H1 (cell line): ENCODE data around the gene TUBGCP6.

Experiments used
- BCL11A ChIP-seq, 2 experiments: IDR thresholded peaks; one replicate each; pipeline ENCODE4 v1.6.1; 2011; ENCODE audit warnings: low read depth in 2 of 2, low read length in 2 of 2, mild to moderate bottlenecking in 2 of 2
- CTBP2 ChIP-seq: IDR thresholded peaks from 2 replicates; pipeline ENCODE4 v1.7.0; 2011; ENCODE audit warnings: borderline replicate concordance, mild to moderate bottlenecking, moderate library complexity, mixed read lengths, low read length; ENCODE audit not compliant: insufficient read depth, insufficient read length
- EP300 ChIP-seq, 2 experiments: IDR thresholded peaks; 1 replicate in 1 of 2; 2 replicates in 1 of 2; pipeline ENCODE4 v1.6.1; 2011 to 2012; ENCODE audit warnings: low read depth in 2 of 2, low read length in 2 of 2, mild to moderate bottlenecking in 2 of 2, borderline replicate concordance in 1 of 2, inconsistent platforms in 1 of 2, moderate library complexity in 1 of 2
- EZH2 ChIP-seq: fragments of 200-600 bp; sonication (generic); IDR thresholded peaks from 2 replicates; pipeline ENCODE4 v1.7.1; 2012; ENCODE audit warnings: low read depth, mild to moderate bottlenecking, moderate library complexity, low read length, inconsistent platforms; ENCODE audit not compliant: severe bottlenecking
- FOSL1 ChIP-seq: IDR thresholded peaks from 2 replicates; pipeline ENCODE4 v1.6.1; 2011; ENCODE audit warnings: mild to moderate bottlenecking, low read depth, low read length, moderate library complexity; ENCODE audit not compliant: insufficient read depth
- HDAC6 ChIP-seq: IDR thresholded peaks from one replicate; pipeline ENCODE4 v1.7.1; 2012; ENCODE audit warnings: low read depth, mild to moderate bottlenecking, inconsistent platforms, low read length, moderate library complexity
- POLR2A ChIP-seq, 2 experiments: IDR thresholded peaks; 1 replicate in 1 of 2; 2 replicates in 1 of 2; pipeline ENCODE4 v1.6.1; 2011; ENCODE audit warnings: low read depth in 2 of 2, low read length in 2 of 2, mild to moderate bottlenecking in 2 of 2; ENCODE audit errors: control extremely low read depth in 1 of 2
- POLR2AphosphoS5 ChIP-seq: IDR thresholded peaks from 2 replicates; pipeline ENCODE4 v1.6.1; 2011; ENCODE audit warnings: low read depth, low read length
- SP1 ChIP-seq: IDR thresholded peaks from 2 replicates; pipeline ENCODE4 v1.6.1; 2011; ENCODE audit warnings: low read depth, low read length
- TEAD4 ChIP-seq: IDR thresholded peaks from 2 replicates; pipeline ENCODE4 v1.6.1; 2012; ENCODE audit warnings: low read depth, low read length, inconsistent platforms, mixed read lengths
- YY1 ChIP-seq: IDR thresholded peaks from 2 replicates; pipeline ENCODE4 v1.6.1; 2011; ENCODE audit warnings: low read depth, mild to moderate bottlenecking, low read length
- TF ChIP-seq, protein P1 (sequence below), 3 experiments: IDR thresholded peaks; 1 replicate in 2 of 3; 2 replicates in 1 of 3; pipeline versions ENCODE4 v1.5.1 to v1.6.1; 2011; ENCODE audit warnings: low read length in 3 of 3, mild to moderate bottlenecking in 3 of 3, inconsistent platforms in 2 of 3, low read depth in 1 of 3, moderate library complexity in 1 of 3; ENCODE audit not compliant: insufficient read depth in 1 of 3; ENCODE audit errors: control extremely low read depth in 1 of 3
- TF ChIP-seq, protein P2 (sequence below): IDR thresholded peaks from 2 replicates; pipeline ENCODE4 v1.6.1; 2011; ENCODE audit warnings: low read length, improper control_type of control experiment
- TF ChIP-seq, protein P3 (sequence below): IDR thresholded peaks from 2 replicates; pipeline ENCODE4 v1.6.1; 2012; ENCODE audit warnings: inconsistent platforms

DNA sequence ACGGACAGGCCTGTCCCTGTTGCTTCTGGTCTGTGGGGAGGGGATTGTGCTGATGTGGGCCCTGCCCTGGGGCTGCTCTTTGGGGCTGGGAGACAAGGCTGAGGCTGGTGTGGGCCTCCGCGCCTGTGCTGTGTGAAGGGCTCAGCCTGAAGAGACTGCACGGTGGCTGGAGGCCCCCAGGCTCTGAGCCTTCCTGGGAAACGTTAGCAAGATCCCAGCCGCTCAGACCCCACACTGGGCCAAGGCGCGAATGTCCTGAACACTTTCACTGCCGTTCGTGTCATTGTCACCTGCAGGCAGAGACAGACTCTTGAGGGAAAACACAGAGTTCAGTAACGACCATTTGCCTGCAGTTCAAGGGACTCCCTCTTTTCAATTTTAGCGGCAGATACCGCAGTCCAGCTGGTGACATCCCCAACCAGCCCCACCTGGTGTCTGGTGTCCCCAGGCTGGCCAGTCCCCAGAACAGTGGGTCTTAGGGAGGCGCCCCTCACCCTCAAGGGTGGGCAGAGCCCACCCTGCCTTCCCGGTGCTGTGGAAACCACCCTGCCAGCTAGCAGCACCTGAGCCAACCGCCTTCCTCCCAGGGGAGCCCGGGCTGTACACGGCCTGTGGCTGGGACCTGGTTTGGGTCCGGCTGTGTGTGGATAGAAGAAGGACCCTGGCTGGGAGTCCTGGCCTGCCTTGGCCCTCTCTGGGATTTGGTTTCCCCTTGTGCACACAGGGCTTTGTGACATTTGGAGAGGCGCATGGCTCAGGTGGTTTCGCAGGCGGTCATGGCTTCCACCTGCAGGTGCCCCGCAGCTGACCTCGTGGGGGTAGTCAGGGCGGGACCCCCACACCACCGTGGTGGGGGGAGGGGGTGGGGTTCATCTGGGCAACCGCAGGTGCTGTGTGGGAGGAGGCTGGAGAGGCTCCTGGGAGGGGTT, 68.6 kb downstream of the TUBGCP6 start:
- TF ChIP-seq HDAC6 (no peak), EP300 (IDR thresholded peaks at IDR 0.05; ENCODE audit: borderline replicate concordance in 1 of 2, low read depth in 2 of 2, low read length in 2 of 2) (no peak), EZH2 (no peak), POLR2A (IDR thresholded peaks at IDR 0.05; ENCODE audit: control extremely low read depth in 1 of 2, low read depth in 2 of 2, low read length in 2 of 2) (no peak), POLR2AphosphoS5 (no peak), BCL11A (IDR thresholded peaks at IDR 0.05; ENCODE audit: low read depth in 2 of 2, low read length in 2 of 2) (no peak), TEAD4 (no peak), SP1 (no peak), CTBP2 (no peak), FOSL1 (no peak), YY1 (no peak)
- TF ChIP-seq, protein P1, sequence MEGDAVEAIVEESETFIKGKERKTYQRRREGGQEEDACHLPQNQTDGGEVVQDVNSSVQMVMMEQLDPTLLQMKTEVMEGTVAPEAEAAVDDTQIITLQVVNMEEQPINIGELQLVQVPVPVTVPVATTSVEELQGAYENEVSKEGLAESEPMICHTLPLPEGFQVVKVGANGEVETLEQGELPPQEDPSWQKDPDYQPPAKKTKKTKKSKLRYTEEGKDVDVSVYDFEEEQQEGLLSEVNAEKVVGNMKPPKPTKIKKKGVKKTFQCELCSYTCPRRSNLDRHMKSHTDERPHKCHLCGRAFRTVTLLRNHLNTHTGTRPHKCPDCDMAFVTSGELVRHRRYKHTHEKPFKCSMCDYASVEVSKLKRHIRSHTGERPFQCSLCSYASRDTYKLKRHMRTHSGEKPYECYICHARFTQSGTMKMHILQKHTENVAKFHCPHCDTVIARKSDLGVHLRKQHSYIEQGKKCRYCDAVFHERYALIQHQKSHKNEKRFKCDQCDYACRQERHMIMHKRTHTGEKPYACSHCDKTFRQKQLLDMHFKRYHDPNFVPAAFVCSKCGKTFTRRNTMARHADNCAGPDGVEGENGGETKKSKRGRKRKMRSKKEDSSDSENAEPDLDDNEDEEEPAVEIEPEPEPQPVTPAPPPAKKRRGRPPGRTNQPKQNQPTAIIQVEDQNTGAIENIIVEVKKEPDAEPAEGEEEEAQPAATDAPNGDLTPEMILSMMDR (IDR thresholded peaks at IDR 0.05; ENCODE audit: control extremely low read depth in 1 of 3, insufficient read depth in 1 of 3, low read depth in 1 of 3, low read length in 3 of 3), result no peak
- TF ChIP-seq, protein P2, sequence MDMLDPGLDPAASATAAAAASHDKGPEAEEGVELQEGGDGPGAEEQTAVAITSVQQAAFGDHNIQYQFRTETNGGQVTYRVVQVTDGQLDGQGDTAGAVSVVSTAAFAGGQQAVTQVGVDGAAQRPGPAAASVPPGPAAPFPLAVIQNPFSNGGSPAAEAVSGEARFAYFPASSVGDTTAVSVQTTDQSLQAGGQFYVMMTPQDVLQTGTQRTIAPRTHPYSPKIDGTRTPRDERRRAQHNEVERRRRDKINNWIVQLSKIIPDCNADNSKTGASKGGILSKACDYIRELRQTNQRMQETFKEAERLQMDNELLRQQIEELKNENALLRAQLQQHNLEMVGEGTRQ, result no peak
- TF ChIP-seq, protein P3, sequence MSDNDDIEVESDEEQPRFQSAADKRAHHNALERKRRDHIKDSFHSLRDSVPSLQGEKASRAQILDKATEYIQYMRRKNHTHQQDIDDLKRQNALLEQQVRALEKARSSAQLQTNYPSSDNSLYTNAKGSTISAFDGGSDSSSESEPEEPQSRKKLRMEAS, result no peak
